HepG2 (cell line): ENCODE data around the gene C11orf68. TPM values are rescaled to one million over a fixed set of nuclear protein-coding genes. Genes with fewer than 3 reads are reported as not detected.

Source experiments
- CENPBD1 ChIP-seq: sonication (generic); formaldehyde crosslinking; IDR thresholded peaks from 2 replicates; pipeline ENCODE4 v1.8.0; 2022; ENCODE audit warnings: missing genetic modification reagents, low read depth, mild to moderate bottlenecking, borderline replicate concordance
- HNRNPL ChIP-seq: fragments of 200-400 bp; formaldehyde crosslinking; IDR thresholded peaks from 2 replicates; pipeline ENCODE4 v1.6.1; 2017; ENCODE audit warnings: mild to moderate bottlenecking, low read depth, low read length
- MAZ ChIP-seq, 2 experiments: sonication (generic) in 1 of 2; formaldehyde crosslinking in 1 of 2; IDR thresholded peaks; 2 replicates each; pipeline versions ENCODE4 v1.5.0 to v1.6.1; 2012 to 2020; ENCODE audit warnings: low read depth in 2 of 2, mild to moderate bottlenecking in 2 of 2, borderline replicate concordance in 1 of 2, improper control_type of control experiment in 1 of 2, low read length in 1 of 2, missing genetic modification reagents in 1 of 2, moderate library complexity in 1 of 2
- MED8 ChIP-seq: sonication (generic); formaldehyde crosslinking; IDR thresholded peaks from 2 replicates; pipeline ENCODE4 v1.8.1; 2023; ENCODE audit warnings: mild to moderate bottlenecking, missing genetic modification reagents; ENCODE audit not compliant: insufficient replicate concordance
- MEF2D ChIP-seq: sonication (generic); formaldehyde crosslinking; IDR thresholded peaks from 2 replicates; pipeline ENCODE4 v1.5.1; 2020; ENCODE audit warnings: mild to moderate bottlenecking, missing genetic modification reagents
- ONECUT2 ChIP-seq: sonication (generic); formaldehyde crosslinking; IDR thresholded peaks from 2 replicates; pipeline ENCODE4 v1.4.0; 2020; ENCODE audit warnings: missing genetic modification reagents
- PAF1 ChIP-seq: IDR thresholded peaks from 2 replicates; pipeline ENCODE4 v1.6.1; 2016; ENCODE audit warnings: missing genetic modification reagents, missing compliant biosample characterization
- PATZ1 ChIP-seq: sonication (generic); formaldehyde crosslinking; IDR thresholded peaks from 2 replicates; pipeline ENCODE4 v1.4.0; 2020; ENCODE audit warnings: missing genetic modification reagents
- REPIN1 ChIP-seq: sonication (generic); formaldehyde crosslinking; IDR thresholded peaks from 2 replicates; pipeline ENCODE4 v1.8.0; 2022; ENCODE audit warnings: missing genetic modification reagents, low read depth, mild to moderate bottlenecking, borderline replicate concordance
- ZNF138 ChIP-seq: sonication (generic); formaldehyde crosslinking; IDR thresholded peaks from 2 replicates; pipeline ENCODE4 v1.5.0; 2020; ENCODE audit warnings: mild to moderate bottlenecking, low read depth, missing genetic modification reagents
- ZNF142 ChIP-seq: sonication (generic); formaldehyde crosslinking; IDR thresholded peaks from 2 replicates; pipeline ENCODE4 v1.4.0; 2020; ENCODE audit warnings: missing genetic modification reagents
- polyA plus RNA-seq, 8 experiments: library from polyadenylated mRNA; depleted of rRNA in 3 of 8; stranded (reverse) in 7 of 8; unstranded in 1 of 8; fragments of >200 nt; fragmentation: Illumina TruSeq in 4 of 8; extraction: Trizol in 4 of 8; gene quantifications; 2 replicates each; pipeline versions ENCODE4 v1.2.1 to v1.2.3, GENCODE V29; 2011 to 2016; ENCODE audit warnings: low read depth in 4 of 8, missing spikeins in 1 of 8, mixed read lengths in 1 of 8; ENCODE audit not compliant: insufficient read depth in 1 of 8
- total RNA-seq, 5 experiments: library from RNA; depleted of rRNA; stranded (reverse); fragments of >200 nt; fragmentation: Illumina TruSeq; extraction: Trizol; gene quantifications; 2 replicates each; pipeline ENCODE4 v1.2.3, GENCODE V29; 2016; ENCODE audit warnings: low read depth in 1 of 5
- TF ChIP-seq, protein P1 (sequence below): sonication (generic); formaldehyde crosslinking; IDR thresholded peaks from 2 replicates; pipeline ENCODE4 v1.5.0; 2020; ENCODE audit warnings: mild to moderate bottlenecking, missing genetic modification reagents
- TF ChIP-seq, protein P2 (sequence below): sonication (generic); formaldehyde crosslinking; IDR thresholded peaks from 2 replicates; pipeline ENCODE4 v1.5.1; 2020; ENCODE audit warnings: mild to moderate bottlenecking, moderate library complexity, missing genetic modification reagents
- TF ChIP-seq, protein P3 (sequence below): sonication (generic); formaldehyde crosslinking; IDR thresholded peaks from 2 replicates; pipeline ENCODE4 v1.4.0; 2020; ENCODE audit warnings: missing genetic modification reagents

C11orf68 gene
- total and polyA plus RNA-seq, 2 of the 13 experiments (the other 11 are each of a cell fraction or from before 2014, with no cell fraction given), result 8.4 to 28.3 TPM

- TF ChIP-seq PATZ1 (CRISPR knock-in tag) (0 out of 2 replicates have a peak, but pooled peaks have one; percentile 22), ONECUT2 (CRISPR knock-in tag) (no peak), REPIN1 (CRISPR knock-in tag) (no peak), MAZ (IDR thresholded peaks at IDR 0.05; ENCODE audit: borderline replicate concordance, low read depth, low read length) (no peak), MAZ (CRISPR knock-in tag; IDR thresholded peaks at IDR 0.05; ENCODE audit: low read depth) (no peak), MEF2D (CRISPR knock-in tag) (no peak), PAF1 (no peak), CENPBD1 (CRISPR knock-in tag) (no peak), MED8 (CRISPR knock-in tag) (no peak), HNRNPL (no peak), ZNF142 (CRISPR knock-in tag) (no peak), ZNF138 (CRISPR knock-in tag) (no peak)
- TF ChIP-seq, protein P1, sequence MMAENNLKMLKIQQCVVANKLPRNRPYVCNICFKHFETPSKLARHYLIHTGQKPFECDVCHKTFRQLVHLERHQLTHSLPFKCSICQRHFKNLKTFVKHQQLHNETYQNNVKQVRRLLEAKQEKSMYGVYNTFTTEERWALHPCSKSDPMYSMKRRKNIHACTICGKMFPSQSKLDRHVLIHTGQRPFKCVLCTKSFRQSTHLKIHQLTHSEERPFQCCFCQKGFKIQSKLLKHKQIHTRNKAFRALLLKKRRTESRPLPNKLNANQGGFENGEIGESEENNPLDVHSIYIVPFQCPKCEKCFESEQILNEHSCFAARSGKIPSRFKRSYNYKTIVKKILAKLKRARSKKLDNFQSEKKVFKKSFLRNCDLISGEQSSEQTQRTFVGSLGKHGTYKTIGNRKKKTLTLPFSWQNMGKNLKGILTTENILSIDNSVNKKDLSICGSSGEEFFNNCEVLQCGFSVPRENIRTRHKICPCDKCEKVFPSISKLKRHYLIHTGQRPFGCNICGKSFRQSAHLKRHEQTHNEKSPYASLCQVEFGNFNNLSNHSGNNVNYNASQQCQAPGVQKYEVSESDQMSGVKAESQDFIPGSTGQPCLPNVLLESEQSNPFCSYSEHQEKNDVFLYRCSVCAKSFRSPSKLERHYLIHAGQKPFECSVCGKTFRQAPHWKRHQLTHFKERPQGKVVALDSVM (CRISPR knock-in tag), result peak; percentile 49; the same call in 1 of the 2 replicates
- TF ChIP-seq, protein P2, sequence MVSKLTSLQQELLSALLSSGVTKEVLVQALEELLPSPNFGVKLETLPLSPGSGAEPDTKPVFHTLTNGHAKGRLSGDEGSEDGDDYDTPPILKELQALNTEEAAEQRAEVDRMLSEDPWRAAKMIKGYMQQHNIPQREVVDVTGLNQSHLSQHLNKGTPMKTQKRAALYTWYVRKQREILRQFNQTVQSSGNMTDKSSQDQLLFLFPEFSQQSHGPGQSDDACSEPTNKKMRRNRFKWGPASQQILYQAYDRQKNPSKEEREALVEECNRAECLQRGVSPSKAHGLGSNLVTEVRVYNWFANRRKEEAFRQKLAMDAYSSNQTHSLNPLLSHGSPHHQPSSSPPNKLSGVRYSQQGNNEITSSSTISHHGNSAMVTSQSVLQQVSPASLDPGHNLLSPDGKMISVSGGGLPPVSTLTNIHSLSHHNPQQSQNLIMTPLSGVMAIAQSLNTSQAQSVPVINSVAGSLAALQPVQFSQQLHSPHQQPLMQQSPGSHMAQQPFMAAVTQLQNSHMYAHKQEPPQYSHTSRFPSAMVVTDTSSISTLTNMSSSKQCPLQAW, result peak; percentile 38; the same call in 1 of the 2 replicates
- TF ChIP-seq, protein P3, sequence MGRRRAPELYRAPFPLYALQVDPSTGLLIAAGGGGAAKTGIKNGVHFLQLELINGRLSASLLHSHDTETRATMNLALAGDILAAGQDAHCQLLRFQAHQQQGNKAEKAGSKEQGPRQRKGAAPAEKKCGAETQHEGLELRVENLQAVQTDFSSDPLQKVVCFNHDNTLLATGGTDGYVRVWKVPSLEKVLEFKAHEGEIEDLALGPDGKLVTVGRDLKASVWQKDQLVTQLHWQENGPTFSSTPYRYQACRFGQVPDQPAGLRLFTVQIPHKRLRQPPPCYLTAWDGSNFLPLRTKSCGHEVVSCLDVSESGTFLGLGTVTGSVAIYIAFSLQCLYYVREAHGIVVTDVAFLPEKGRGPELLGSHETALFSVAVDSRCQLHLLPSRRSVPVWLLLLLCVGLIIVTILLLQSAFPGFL, result no peak
These were observed 28.3 kb upstream of the C11orf68 start (continued) for GRCh38 chr11:65947133-65947532.
